NCI-H2196 (cell line): ENCODE measurements around the gene TSTD1.
"Not testable (repeated sequence)": the region's sequence is repeated elsewhere in the genome, so short reads cannot be mapped to it uniquely, and the experiment has no call there.

ENCODE experiments used
- DNase-seq: peaks from one replicate; lab custom pipeline; 2025; ENCODE audit not compliant: unreplicated experiment; lab: John Stamatoyannopoulos, UW

Gene TSTD1

GRCh38 chr1:161037661-161038522 is 872 bp downstream of the TSTD1 start:
- DNase-seq = peak; percentile 13

GRCh38 chr1:161033751-161034150 is 5.0 kb downstream of the TSTD1 start:
- no peak for DNase-seq

DNA sequence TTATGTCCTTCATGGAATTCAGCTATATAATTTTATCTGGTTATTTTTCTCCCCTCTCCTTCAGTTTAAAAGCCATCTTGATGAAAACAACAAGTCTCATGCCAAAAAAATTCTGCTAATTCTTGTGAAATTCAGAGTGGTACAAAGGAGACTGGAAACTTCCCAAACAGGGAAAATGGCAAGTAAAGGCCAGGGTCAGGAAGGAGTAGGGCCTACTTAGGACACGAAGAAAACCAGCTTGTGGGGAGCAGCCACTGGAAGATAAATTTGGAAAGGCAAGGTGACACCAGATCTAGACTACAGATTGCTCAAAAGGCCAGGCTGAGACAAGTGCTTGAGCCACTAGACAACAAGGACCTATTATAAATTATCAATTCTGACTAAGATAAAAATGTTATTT is 6.4 kb downstream of the TSTD1 start:
- no peak for DNase-seq

DNA sequence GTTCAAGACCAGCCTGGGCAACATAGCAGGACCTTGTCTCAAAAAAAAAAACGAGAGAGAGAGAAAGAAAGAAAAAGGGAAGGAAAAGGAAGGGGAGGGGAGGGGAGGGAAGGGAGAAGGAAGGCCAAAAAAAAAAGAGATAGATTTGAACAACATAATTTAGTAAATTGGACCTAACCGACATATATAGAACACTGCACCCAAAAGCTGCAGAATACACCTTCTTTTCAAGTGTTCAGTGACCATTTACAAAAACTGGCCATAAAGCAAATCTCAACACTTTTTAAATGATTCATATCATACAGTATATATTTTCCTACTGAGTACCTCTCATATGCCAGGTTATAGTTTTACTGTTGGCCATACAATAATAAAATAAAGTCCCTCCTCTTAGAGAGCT is 6.9 kb downstream of the TSTD1 start:
- no peak for DNase-seq

- not testable (repeated sequence) for DNase-seq
Observed at GRCh38 chr1:161029466-161029865, 9.3 kb downstream of the TSTD1 start.

GRCh38 chr1:161026954-161027353 is 11.8 kb downstream of the TSTD1 start:
- DNase-seq = not testable (repeated sequence)

DNA sequence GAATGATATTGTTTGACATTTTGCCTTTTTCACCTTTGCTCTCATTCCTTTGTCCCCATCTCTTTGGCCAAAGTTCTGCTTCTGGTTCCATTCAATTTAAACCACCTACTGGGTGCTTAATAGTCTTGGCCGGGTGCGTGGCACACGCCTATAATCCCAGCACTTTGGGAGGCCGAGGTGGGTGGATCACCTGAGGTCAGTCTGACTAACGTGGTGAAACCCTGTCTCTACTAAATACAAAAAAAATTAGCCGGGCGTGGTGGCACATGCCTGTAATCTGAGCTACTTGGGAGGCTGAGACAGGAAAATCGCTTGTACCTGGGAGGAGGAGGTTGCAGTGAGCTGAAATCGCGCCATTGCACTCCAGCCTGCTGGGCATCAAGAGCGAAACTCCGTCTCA is 16.3 kb downstream of the TSTD1 start:
- not testable (repeated sequence) for DNase-seq

DNA sequence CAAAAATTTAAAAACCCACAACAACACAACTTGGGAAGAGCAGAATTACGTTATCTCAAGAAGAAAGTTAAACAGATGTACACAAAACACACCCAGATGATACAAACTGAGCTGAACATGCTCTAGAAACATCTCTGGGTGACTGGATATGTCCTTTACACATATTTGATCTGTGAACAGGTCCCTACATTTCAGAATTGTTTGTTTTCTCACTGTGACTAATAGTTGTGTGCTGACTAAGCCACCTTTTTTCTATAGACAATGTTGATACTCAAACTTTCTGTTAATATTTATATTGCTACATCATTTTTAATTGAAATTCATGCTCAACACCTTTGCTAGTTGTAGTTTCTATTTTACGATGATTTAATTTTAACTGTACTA is 16.8 kb downstream of the TSTD1 start:
- no peak for DNase-seq

DNA sequence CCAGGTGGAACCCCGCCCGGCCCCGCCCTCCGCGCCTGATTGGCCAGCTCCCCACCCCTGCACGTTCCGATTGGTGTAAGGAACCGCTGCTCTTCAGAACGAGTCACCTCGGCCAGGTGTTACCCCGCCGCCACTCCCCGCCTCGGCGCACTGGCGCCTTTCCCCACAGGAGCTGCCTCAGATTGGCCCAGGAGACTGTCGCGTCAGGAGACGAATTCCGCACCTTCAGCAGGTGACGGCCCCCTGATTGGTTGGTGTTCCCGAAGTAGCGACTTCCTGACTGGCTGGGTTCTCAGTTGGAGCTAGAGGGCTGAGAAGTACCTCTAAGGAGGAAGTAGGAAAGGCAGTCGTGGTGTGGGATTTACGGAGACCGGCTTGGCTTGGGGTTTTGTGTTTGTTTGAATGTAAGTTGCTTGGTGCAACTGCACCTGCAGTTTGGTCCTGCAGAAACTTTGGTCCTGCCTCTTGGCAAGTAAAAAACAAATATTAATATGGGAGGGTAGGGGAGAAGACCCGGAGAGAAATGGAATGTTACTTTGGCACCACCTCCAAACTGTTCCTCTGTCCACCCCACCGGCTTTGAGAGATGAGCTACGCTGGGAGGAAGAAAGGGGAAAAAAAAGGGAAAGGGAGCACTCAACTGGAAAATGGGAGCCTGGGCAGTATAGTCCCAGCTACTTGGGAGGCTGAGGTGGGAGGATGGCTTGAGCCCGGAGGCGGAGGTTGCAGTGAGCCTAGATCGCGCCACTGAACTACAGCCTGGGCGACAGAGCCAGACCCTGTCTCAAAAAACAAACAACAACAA is 17.4 kb downstream of the TSTD1 start:
- DNase-seq = peak; percentile 96

DNA sequence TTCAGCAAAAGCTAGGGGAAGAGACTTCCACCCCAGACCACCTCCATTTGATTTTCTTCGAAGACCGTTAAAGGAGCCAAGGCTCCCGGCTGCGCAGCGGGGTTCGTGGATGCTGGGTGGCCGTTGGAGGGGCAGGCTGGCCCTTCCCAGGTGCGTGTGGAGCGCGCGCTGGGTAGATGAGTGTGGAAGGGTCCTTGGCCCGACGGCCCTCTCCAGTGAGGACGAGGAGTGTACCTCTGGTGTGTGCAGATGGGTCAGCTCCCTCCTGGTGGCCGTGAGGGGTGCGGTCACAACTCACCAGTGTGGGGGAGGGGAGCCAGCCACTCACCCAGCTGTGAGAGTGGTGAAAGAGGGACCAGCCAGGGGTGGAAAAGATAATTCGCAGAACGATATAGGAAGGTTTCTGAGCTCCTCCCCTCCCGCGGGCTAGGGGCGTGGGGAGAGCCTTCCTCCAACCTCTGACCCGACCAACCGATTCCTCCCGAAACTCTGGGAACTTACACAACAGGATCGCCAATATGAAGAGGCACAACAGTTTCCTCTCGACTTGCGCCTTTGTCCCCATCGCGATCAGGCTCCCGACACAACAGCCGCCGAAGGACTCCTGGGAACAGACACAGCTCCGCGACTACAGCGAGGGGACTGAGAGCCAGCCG is 18.1 kb downstream of the TSTD1 start, which contains the start of gene F11R:
TSS of gene F11R (minus strand) at position 644 of the 656 bp plus-strand sequence. CDS start at position 565, 79 bp downstream.
- peak; percentile 67 for DNase-seq

DNA sequence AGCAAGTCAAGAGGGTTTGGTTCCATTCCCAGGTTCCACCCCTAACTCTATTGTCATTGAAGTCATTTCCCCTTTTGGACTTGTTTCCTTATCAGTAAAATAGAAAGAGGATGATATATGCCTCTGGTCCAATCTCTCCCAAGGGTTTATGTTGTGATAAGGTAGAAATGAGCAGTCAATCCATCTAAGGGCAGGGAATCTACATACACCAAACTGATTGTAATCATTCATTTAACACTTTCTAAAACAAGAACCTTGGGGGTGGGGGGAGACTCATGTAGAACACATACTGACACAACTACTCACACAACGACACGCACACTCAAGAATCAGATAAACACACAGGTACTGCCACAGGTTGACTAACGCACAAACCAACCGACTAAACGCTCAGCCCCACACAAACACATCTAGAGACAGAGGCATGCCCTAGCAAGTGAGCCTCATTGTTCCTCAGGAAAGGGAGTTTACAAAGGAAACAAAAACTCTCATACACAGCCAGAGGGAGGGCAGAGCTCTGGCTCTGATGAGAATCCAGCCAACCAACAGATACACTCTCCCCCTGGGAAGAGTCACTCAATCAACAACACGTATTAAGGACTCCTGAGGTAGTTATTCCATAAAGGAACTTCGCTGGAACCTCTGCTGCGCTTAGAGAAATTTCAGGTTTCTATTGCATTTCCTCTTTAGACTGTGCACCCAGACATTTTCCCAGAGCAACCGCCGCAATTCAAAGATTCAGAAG is 18.8 kb downstream of the TSTD1 start:
- DNase-seq = peak; percentile 28

DNA sequence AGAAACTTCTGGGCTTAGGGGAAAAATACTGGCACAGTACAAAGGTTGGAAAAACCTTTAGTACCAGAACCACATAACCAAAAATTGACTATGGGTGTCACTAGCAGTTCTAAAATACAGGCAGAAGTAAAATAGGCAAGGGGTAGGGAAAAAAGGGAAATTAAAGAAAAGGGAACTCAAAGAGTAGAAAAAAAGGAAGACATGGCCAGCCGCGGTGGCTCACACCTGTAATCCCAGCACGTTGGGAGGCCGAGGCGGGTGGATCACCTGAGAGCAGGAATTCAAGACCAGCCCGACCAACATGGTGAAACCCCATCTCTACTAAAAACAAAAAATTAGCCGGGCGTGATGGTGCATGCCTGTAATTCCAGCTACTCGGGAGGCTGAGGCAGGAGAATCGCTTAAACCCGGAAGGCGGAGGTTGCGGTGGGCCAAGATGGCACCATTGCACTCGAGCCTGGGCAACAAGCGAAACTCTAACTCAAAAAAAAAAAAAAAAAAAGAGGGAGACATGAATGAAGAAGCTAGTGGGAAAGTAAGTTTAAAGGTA is 19.6 kb downstream of the TSTD1 start:
- DNase-seq = not testable (repeated sequence)

DNA sequence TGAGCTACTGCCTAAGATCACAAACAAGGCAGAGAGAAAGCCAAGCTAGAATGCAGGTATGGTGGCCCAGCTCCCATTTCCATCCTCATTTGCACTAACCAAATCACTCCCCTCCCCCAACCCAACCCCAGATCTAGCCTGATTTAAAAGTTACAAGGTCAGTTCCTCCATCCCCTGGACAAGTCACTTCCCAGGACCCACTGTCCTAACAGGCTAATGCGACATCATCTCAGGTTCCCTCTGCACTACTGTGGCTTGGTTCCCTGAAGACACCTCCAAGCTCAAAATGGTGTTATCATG is 20.2 kb downstream of the TSTD1 start:
- DNase-seq = no peak

DNA sequence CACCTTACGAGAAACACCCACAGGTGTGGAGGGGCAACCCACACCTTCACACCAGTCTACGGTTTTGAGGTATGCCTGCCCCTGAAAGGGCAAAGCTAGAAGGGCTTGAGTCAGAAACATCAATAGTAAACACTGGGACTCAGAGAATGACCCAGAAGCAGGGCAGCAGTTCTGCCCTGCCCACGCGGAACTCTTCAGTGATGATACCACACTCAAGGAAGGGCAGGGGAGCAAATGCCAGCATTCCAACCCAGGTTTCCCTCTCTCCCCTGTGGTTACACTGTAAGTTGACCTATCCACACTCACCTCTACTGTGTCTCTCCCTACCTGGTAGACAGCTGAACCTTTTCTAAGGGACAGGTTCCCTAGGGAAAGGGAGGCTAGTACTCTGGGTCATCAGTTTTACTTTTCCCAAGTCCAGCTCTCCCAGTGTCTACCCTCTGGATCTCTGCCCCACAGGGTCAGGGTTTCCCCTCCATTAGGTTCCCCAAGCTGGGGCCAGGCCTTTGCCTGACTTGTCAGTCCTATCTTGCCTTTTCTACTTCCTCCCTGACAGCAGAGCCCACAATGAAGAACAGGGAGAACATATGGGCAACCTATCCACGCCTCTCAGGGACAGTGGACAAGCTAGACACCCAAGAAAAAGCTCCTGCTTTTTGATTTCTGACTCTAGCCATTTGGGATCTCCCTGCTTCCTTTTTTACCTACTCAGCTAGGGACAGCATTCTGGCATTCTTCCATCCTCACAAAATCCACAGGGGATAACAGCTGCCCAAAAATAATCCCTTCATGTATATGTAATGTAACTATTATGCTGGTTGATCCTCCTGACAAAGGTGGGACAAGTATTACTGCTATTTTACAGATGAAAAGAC is 20.8 kb downstream of the TSTD1 start:
- no peak for DNase-seq

- DNase-seq = not testable (repeated sequence)
Observed at GRCh38 chr1:161017181-161017580, 21.6 kb downstream of the TSTD1 start.

DNA sequence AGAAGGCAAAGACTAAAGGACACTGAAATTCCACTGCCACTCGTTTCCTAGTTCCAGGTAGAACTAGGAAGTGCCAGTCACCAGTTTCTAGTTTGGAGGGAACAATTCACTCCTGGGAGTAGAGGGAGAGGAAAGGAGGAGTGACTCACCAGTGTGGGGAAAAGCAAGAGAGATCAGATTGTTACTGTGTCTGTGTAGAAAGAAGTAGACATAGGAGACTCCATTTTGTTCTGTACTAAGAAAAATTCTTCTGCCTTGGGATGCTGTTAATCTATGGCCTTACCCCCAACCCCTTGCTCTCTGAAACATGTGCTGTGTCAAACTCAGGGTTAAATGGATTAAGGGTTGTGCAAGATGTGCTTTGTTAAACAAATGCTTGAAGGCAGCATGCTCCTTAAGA is 22.1 kb downstream of the TSTD1 start:
- not testable (repeated sequence) for DNase-seq

- DNase-seq = peak; percentile 77
Observed at GRCh38 chr1:161013488-161014230, 25.1 kb downstream of the TSTD1 start.

GRCh38 chr1:161013131-161013487 is 25.7 kb downstream of the TSTD1 start:
- no peak for DNase-seq

- DNase-seq = no peak
Observed at GRCh38 chr1:161012420-161012819, 26.3 kb downstream of the TSTD1 start.
